ENCODE measurements around the gene CEP126.
"Not testable (repeated sequence)": the region's sequence is repeated elsewhere in the genome, so short reads cannot be mapped to it uniquely, and the experiment has no call there.

CEP126 gene

DNA sequence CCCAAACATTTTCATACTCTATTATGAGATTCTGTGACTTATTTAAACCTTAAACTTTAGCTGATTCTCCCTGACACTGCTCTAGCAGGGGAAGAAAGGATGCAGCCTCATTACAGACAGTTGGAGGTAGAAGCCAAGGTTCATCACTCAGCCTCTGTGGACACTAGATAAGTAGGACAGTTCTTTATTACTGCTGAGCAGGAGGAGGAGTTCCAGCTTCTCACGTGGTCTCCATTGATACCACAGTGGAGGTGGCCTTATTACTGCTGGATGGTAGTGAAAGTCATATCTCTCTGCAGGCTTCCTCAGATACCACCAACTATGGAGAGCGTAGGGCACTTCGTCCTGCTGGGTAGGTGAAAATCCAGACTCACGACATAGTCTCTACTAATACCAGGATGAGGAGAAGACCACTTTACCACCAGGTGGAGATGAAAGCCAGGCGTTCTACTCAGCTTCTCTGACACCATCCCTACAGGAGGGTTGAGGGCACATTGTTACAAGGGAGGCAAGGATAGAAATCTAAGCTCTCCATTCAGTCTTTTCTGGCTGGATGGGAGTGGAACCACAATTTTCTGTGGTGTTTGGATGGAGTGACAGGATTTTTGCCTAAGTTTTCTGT is 14.6 kb downstream of the CEP126 start:
- DNase-seq (ENCODE audit: low spot score): no peak

DNA sequence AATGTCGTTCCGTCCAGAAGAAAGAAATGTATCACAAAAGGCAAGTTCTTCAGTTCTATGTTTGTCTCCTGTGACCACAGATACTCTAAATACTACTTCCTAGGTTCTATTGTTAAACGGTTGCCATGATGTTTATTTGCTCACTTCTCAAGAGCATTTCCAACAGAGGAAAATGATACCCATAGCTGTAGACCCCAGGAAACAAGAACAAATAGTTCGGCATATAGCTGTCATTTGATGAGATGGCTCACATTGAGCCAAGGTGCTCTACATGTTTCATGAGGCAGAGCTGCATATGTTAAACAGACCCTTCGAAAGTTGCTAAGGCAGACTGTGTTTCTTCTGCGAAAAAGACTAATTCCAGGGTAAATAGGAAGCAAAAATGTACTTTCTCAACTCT is 16.9 kb downstream of the CEP126 start:
- no peak for DNase-seq (ENCODE audit: low spot score)

DNA sequence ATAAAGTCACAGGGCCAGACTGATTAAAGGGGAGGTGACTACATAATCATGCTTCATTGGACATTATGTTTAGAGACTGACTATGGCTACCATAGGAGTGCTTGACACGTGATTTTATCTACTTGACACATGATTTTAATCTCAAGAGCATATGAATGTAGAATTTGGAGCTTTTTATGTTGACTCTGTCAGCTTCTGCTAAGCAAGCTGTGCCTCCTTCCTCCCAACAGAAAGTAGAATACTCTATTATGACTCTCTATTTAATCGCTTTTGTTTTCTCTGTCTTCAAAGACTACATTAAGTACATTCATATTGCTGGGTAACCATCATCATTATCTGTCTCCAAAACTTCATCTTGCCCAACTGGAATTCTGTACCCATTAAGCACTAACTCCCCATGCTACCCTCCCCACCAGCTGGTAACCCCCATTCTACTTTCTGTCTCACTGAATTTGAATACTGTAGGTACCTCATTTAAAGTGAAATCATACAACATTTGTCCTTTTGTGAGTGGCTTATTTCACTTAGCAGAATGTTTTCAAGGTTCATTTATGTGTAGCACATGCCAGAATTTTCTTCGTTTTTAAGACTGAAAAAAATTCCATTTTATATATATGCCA is 26.2 kb downstream of the CEP126 start:
- DNase-seq (ENCODE audit: low spot score): no peak

DNA sequence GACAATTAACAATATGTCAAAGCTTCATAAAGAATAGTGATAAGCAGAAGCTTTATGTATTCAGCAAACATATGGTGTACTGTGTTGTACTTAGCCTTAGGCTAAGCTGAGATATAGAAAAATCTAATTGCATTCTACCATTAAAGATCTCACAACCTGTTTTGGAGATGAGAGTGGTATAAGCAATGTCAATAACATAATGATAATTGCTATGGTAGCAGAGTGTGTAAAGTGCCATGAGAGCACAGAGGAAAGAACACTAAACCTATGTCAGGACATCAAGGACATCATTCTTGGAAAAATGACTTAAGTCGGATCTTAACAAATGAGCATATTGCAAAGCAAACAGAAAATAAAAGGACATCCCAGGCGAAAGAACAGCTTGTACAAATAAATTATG is 30.1 kb downstream of the CEP126 start:
- no peak for DNase-seq (ENCODE audit: low spot score)

DNA sequence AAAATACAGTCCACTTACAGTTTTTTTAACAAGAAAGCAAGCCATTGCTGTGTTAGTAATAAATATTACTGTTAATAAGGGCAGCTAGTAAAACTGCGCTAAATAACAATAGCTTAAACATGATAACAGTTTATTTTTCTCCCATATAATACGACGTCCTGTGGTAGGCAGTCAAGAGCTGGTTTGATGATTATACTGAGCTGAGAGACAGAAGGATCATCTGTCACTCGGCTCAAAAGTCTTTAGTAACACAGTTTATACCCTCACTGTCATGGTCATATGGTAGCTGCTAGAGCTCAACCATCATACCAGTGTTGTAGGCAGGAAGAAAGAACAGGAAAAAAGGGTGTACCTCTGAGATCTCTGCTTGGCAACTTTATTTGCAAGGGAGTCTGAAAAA is 30.6 kb downstream of the CEP126 start:
- DNase-seq (ENCODE audit: low spot score): no peak

DNA sequence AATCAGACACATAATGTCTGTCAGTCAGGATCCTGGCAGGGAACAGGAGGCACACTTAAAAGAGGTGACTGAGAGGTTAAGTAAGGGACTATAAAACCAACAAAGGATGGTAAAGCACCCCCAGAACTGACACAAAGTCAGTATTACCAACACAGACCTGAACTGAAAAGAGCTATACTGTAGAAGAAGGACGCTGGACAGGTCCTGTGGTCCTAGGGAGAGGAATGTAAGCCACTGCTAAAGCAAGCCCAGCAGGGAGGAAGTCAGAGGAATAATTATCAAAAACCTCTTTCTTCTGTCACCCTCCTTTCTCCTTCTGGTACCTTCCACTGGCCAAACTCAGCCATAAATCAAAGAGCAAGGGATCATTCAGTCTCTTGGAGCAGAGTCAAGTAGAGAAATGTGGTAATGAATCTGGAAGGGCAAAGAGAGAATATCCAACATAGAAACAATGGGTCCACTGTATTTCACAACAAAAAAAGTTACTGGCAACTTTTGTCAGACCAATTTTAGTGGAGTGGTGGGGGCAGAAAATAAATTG is 34.9 kb downstream of the CEP126 start:
- DNase-seq (ENCODE audit: low spot score): no peak

DNA sequence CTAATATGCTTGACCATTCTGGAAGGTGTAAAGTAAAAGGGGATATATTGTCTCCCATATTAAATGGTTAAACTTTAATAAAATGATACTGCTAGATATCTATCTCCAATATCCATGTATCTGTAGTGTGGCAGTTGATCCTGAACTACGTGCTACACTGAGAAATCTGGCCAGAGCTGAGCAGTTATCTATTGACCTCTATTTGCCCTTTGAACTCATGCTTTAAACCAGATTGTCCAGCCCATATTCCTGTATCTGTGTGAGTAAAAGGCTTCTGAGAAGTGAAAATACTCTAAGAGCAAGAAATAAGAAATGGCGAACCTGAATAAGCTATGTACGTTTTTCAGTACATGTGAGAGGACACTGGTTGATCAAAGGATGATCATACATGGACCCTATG is 40.5 kb downstream of the CEP126 start:
- DNase-seq (ENCODE audit: low spot score): no peak

DNA sequence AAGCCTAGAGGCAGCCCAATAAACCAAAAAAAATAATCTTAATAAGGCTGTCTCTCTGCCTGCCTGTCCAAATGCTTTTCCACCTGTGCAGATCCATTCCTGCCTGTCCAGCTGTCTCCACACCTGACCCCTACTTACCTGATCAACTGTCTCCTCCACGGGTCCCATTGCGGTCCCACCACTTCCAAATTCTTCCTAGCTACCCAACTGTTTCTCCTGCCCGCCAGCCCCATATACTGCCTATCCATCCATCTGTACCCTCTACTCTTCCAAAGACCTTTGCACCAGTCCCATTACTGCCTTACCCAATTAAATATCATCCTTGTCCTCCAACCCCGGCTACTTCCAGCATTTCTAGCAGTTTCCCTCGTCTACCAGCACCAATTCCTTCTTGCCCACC is 40.9 kb downstream of the CEP126 start:
- no peak for DNase-seq (ENCODE audit: low spot score)

DNA sequence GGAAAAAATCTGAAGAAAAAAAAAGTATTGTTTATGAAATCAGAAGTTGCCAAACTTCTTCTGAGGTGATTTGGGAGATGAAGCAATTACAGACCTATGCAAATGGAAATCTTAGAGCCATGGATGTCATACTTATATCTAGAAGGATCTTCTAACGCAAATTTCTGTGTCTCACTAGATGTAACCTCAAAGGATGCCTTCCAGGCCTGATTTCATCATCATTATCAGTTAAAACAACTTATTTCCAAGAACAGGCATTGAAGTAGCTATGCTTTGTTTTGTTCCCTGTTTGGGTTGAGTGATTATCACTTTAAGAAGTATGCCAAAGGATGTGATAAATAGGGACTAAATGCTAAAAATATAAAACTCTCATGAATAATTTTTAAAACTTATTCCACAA is 45.4 kb downstream of the CEP126 start:
- DNase-seq (ENCODE audit: low spot score): no peak

DNA sequence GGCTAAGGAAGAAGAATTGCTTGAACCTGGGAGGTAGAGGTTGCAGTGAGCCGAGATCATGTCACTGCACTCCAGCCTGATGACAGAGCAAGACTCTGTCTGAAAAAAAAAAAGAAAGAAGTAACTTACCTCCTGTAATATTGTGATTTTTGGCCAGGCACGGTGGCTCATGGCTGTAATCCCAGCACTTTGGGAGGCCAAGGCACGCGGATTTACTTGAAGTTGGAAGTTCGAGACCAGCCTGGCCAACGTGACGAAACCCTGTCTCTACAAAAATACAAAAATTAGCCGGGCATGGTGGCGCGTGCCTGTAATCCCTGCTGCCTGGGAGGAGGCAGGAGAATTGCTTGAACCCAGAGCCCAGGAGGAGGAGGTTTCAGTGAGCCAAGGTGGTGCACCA is 49.4 kb downstream of the CEP126 start:
- not testable (repeated sequence) for DNase-seq (ENCODE audit: low spot score)

DNA sequence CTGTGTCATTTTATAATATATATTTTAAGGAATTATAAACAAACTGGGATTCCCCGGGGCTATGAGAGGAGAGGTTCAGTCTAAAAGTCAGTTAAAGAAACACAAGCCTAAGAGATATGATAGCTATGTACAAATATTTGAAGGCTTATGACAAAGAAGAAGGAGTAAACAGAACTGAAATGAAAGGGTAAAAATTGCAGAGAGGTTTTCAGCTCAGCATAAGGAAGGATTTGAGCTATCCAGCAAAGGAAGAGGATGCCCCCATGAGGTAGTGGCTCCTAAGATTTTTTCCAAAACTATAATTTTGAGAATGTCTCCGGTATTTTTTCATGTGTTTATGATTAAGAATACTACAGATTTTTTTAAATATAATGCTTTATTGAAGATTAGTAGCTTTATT is 59.4 kb downstream of the CEP126 start:
- no peak for DNase-seq (ENCODE audit: low spot score)

DNA sequence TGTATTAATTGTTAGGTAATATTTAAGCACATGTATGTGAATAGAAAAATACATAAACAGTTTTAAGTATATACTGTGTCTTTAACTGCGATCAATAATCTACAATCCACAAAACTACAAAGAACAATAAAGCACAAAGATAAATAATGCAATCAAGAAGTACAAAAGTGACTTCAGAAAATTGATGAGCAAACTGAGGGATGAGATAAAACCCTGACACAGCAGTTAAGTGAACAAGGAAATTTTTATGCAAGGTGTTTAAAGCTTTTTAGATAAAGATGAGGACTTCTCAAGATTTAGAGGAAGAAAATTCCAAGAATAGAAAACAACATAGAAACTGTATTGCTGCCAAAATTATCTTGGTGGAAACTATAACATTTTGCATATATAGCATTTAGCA is 60.0 kb downstream of the CEP126 start:
- no peak for DNase-seq (ENCODE audit: low spot score)

DNA sequence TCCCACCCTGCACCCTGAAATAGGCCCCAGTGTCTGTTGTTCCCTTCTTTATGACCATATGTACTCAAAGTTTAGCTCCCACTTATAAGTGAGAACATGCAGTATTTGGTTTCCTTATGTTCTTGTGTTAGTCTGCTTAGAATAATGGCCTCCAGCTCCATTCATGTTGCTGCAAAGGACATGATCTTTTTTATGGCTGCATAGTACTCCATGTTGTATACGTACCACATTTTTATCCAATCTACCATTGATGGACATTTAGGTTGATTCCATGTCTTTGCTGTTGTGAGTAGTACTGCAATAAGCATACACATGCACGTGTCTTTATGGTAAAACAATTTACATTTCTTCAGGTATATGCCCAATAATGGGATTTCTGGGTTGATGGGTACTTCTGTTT is 60.9 kb downstream of the CEP126 start:
- DNase-seq (ENCODE audit: low spot score): no peak

DNA sequence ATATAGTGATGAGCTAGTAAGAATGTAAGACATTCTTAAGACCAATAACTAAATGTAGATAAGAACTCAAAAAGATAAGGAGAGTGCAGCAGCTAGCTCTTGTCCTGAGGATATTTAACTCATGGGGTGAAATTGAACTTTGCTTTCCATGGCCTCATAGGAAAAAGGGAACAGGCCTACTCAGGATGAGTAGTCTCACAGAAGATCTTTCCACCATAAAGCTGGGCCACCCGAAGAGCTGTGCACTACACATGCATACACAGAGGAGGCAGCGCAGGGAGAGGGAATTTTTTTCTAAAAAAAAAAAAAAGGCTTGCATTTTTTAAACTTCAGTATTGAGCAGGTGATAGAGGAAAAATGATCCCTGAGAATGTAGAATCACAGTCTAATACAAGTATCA is 72.6 kb downstream of the CEP126 start:
- DNase-seq (ENCODE audit: low spot score): no peak

DNA sequence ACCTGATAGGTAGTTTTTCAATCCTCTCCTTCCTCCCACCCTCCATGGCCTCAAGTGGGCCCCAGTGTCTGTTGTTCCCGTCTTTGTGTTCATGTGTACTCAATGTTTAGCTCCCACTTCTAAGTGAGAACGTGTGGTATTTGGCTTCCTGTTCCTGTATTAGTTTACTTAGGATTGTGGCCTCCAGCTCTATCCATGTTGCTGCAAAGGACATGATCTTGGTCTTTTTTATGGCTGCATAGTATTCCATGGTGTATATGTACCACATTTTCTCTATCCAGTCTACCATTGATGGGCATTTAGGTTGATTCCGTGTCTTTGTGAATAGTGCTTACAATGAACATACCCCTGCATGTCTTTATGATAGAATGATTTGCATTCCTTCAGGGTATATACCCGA is 78.4 kb downstream of the CEP126 start:
- no peak for DNase-seq (ENCODE audit: low spot score)

DNA sequence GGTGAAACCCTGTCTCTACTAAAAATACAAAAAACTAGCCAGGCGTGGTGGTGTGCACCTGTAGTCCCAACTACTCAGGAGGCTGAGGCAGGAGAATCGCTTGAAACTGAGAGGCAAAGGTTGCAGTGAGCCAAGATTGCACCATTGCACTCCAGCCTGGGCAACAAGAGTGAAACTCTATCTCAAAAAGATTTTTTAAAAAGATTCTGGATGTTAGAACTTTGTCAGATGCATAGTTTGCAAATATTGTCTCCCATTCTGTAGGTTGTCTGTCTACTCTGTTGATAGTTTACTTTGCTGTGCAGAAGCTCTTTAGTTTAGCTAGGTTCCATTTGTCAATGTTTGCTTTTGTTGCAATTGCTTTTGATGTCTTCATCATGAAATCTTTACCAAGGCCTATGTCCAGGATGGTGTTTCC is 79.3 kb downstream of the CEP126 start:
- not testable (repeated sequence) for DNase-seq (ENCODE audit: low spot score)

DNA sequence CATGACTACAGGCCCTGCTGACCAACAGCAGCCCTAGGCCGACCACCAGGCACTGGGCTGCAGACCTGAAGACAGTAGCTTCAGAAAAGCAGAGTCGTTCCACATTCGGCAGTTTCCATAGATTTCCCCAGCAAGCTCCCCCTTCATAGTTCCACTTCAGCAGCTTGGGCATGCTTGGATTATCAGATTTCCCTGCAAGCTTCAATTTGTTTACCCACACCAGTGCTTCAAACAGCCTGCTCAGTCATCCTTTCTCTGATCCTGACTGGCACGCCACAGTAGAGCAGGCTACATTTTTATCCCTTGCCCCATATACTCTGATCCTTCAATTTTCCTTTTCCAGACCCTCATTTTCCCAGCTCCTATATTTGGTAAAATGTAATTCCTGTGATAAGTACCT is 81.3 kb downstream of the CEP126 start:
- DNase-seq (ENCODE audit: low spot score): no peak

DNA sequence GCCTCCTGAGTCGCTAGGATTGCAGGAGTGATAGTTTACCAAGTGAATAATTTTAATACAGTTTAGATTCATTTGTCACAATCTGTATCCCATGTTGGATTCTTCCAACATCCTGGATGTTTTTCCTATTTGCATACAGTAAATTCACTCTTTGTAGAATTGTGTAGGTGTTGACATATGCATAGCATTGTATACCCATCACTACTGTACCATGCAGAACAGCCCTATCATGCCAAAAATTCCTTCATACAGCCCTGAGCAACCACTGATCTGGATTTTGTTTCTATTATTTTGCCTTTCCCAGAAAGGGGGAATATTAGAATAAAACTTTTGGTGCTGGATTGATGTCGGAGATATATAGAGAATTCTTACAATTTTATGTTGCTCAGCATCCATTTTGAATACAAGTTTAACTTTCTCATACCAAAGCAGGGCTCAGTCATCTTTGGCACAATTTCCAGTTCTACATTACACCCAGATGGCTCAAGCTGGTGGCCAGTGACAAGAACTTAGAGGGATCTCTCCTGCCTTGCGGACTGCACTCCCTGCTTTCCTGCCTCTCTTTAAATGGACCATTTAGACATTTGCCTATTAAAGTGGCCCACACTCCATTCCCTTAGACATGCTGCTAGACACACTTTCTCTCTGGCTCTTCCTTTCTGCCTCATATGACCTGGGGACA is 87.0 kb downstream of the CEP126 start:
- no peak for DNase-seq (ENCODE audit: low spot score)

DNA sequence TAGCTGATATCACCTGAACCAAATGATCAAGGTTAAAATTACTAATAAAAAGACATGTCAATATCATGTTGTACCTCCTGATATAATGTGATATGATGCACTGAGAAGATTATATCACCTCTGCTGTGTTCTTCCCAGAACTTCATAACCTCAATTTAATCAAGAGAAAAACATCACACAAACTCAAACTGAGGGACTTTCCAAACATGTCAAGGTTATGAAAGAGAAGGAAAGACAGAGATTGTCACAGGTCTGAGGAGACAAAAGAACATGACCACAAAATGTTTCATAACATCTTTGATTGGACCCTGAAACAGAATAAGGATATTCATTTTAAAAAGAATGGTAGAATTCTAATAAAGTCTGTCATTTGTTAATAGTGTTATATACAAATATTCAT is 89.4 kb downstream of the CEP126 start:
- no peak for DNase-seq (ENCODE audit: low spot score)

DNA sequence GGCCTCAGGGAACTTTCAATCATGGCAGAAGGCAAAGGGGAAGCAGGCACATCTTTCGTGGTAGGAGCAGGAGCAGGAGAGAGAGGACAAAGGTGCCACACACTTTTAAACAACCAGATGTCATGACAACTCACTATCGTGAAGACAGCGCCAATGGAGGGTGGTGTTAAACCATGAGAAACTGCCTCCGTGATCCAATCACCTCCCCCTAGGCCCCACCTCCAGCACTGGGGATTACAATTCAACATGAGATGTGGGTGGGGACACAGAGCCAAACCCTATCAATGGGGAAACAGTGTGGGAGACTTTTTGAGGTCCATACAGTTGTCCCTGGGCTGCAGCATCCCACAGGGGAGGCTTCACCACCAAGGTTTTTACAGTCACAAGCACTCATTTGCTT is 90.5 kb downstream of the CEP126 start:
- no peak for DNase-seq (ENCODE audit: low spot score)

DNA sequence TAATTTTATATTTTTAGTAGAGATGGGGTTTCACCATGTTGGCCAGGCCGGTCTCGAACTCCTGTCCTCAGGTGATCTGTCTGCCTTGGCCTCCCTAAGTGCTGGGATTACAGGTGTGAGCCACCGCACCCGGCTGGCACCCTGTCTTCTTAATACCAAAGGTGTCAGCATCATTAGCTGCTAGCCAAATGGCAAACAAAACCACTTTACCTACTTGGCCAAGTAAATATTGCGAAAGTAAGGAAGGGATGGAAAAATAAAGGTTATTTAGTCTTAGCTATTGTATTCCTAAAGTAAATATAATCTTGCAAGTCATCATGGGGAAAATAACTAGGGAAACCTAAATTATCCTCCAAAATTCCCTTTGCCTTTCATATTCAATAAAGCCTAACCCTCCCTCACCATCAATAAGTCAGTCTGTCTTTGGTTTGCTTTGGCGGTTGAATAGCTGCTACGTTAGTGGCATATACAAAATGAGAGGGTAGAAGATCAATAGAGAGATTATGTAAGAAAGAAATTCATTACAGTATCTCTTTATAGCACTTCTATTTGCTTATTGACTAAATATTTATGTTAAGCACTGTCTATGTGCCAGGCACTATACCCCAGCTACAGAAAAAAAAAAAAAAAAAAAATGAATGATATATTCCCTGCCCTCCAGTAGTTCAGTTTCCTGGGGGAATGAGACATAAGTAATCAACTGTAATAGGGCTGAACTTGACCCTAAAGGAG is 92.2 kb downstream of the CEP126 start:
- no peak for DNase-seq (ENCODE audit: low spot score)

DNA sequence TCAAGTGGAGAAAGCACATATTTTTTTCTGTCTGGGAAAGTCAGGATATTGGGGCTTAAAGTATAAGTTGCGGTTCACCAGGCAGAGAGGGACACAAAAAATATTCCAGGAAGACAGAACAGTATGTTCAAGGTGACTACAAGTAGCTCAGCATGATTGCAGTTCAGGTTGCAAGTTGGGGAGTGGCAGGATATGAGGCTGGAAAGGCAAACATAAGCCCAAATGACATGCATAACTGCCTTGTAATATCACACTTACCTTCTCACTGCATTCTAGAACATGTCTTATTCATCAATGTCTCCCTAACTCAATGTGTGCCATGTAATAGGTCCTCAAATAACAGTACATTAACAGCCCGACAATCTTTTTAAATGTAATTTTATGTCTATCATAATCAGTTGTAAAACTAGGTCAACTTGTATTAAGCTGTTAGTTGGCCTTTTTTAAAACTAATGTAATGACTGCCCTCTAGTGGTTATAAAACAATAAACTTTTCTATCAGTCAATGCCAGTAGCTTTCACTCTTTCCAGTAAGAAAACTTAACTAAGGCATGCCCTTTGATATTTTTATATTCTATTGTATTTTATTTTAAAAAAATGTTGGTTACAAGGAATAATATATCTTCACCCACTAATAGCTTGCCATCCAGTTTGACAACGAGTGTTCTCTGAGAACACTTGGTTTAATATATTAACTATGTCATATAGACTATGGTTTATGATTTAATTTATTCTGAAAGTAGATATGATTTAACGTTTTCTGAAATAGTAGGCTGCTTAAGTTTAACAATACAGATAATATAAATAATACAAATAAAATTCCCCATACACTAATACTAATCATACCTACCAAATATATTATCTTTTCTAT is 93.0 kb downstream of the CEP126 start:
- no peak for DNase-seq (ENCODE audit: low spot score)

Data from HuH-7.5 (cell line).